Stimulated activated CD8-positive, alpha-beta memory T cell treated with anti-CD3 and anti-CD28 coated beads, Interleukin-15, amount 100 ng/mL, for 48 hours (primary cell): Measurements from ENCODE around the gene LASP1.
A peak's percentile ranks its signal among the peaks of the same experiment; 100 is the strongest.

Experiments
- DNase-seq, 2 donors: peaks; one replicate each; pipeline ENCODE4 v3.0.0-alpha.2; 2020; ENCODE audit warnings: low read depth in 2 of 2

Gene LASP1

GRCh38 chr17:38870259-38871165 lies 654 bp downstream of the LASP1 start:
- peak; percentile 62 to 73 for DNase-seq

GRCh38 chr17:38871247-38872015 lies 1.6 kb downstream of the LASP1 start:
- peak; percentile 70 to 74 for DNase-seq

GRCh38 chr17:38872027-38872511 lies 2.2 kb downstream of the LASP1 start:
- DNase-seq, result no peak

DNA sequence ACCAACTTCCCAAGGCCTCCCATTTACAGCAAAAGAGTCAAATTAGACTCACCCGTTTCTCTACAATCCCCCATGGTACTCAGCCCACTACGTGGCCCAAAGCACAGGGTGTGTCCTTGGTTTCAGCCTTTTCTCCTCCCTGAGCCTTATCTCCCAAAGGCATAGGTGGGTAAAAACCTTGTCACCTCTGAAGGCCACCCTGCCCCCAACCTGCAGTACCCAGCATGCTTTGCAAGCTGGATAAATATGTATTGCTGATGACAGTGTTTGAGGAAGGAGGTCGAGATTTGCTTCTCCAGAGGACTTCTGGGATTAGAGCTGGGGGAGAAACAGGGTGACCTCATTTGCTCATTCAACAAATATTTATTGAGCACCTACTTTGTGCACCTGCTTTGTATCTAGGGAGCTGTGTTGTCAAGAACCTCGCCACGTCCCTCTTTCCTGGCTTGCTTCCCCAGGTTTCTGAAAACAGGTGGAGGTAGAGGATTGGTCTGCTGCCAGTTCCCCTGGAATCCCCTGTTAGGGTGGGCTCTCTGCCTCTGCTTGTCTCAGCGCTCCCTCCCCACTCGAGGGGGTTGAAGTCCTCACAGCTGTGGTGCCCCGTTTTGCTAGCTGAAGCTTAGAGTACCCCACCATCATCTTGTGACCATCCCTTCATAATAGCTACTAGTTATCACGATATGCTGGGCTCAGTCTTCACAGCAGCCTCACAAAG lies 3.0 kb downstream of the LASP1 start:
- no peak for DNase-seq

GRCh38 chr17:38873640-38874380 lies 4.0 kb downstream of the LASP1 start:
- no peak for DNase-seq

GRCh38 chr17:38874505-38875400 lies 4.9 kb downstream of the LASP1 start:
- no peak for DNase-seq

- DNase-seq, result no peak
Measured at GRCh38 chr17:38875477-38876075, 5.7 kb downstream of the LASP1 start.

GRCh38 chr17:38877130-38877851 lies 7.4 kb downstream of the LASP1 start:
- no peak for DNase-seq

DNA sequence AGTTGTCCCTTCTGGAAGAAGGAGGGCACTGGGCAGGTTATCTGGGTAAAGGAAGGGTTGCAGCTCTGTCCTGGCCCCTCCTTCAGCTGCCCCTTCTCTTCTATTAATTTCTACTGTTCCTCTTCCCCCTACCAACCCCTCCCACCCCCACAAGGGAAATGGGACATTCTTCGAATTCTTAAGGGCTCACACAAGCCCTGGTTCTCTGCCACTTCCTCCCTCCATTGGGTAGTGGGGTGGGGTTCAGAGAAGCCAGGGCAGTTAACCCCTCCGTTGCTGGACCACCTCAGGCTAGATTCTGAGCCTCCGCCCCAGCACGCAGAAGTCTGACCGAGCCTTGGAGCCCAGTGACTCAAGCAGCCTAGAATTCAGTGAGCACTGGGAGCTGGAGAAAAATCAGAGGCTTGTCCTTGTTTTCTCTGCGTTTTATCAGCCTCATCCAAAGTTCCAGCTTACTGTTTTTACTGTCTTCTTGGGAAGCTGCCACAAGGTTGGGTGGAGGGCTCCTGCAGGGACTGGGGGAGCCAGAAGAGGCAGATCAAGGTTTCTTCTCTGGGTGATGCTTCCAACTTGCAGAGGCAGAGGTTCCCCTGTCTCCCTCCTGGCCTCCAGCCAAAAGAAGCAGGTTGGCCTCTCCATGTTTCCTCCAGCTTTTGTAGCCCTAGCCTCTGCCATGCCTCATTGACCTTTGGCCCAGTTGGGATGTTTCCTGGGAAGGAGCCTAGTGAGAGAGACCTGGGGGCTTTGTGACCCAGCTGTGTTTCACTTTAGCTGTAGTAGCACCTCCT lies 10.2 kb downstream of the LASP1 start:
- no peak for DNase-seq

- no peak for DNase-seq
Measured at GRCh38 chr17:38881600-38882191, 11.8 kb downstream of the LASP1 start.

DNA sequence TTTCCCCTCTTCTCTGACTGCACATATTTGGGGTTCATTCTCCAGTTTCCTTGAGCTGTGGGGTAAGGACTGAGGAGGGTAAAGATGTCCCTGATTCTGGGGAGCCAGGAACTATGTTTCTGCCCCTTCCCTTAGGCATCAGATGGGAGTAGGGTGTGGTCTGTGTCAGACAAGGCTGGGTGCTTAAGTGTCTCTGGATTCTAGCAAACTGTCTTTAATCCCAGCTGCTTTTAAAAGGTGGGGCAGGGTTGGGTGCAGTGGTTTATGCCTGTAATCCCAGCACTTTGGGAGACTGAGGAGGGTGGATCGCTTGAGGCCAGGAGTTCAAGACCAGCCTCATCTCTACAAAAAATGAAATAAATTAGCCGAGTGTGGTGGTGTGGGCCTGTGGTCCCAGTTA lies 13.0 kb downstream of the LASP1 start:
- no peak for DNase-seq

GRCh38 chr17:38883592-38884526 lies 14.0 kb downstream of the LASP1 start:
- DNase-seq, result no peak

GRCh38 chr17:38885044-38885727 lies 15.3 kb downstream of the LASP1 start:
- DNase-seq, result no peak

DNA sequence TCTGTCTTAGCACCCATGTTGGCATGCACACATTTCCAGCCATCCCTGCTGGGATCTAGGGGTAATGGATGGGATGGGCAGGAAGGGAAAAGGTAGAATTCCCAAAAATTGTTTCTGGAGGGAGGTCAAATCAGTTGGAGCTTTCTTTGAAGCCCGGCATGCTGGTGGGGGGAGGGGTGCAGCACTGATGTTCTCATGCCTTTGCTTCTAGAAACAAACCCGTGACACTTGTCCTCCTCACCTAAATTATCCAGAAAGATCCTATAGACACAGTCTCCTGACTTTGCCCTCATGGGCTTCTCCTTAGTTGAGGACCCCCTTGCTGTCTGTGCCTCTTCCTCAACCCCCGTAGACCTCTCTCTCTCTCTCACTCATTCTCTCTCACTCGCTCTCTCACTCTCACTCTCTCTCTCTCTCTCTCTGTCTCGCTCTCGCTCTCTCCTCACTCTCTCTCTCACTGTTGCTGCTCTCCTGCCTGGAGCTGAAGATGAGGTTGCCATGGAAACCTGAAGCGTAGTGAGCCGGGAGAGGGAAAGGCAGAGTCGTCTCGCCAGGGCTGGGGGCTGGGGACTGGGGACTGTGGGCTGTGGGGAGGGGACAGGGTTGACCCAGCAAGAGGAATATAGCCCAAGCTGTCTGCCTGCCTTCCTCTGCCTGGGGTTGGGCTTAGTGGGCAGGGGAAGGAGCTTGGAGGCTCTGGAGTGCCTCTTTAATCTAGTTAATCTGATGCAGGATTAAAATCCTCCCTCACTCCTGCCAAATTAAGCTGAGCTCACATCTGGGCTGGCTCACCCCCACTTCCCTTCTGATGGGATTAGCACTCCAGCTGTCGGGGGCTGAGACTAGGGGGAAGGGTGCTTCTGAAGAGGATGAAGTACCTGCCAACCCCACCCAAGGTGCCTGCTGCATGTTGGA lies 16.1 kb downstream of the LASP1 start:
- DNase-seq, result no peak

DNA sequence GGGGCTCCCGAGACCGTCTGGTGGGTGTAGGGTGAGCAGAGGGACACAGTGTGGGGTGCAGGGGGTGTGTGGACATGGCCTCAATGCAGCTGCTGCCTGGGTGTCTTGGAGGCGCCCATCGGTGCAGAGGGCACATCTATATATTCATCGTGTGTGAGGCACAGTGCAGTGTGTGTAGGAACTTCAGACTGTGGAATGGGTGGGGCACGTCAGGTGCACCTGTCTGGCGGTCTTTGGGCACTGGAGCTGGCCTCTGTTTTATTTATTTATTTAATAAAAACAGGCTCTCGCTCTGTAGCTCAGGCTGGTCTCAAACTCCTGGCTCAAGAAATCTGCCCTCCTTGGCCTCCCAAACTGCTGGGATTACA lies 16.8 kb downstream of the LASP1 start:
- no peak for DNase-seq
